Muscle layer of colon (tissue), 2 donors: Measurements from ENCODE around the gene XCL2.
A peak's percentile ranks its signal among the peaks of the same experiment; 100 is the strongest.

Experiments used
- H3K27ac ChIP-seq: one replicate; pipeline ENCODE4 v1.7.0; 2013; ENCODE audit warnings: low read depth, mild to moderate bottlenecking, low read length, moderate library complexity
- H3K27me3 ChIP-seq, 2 donors: one replicate each; pipeline ENCODE4 v1.7.0; 2013; ENCODE audit warnings: low read length in 2 of 2, mild to moderate bottlenecking in 2 of 2; ENCODE audit not compliant: insufficient read depth in 2 of 2, control insufficient read depth in 1 of 2
- H3K36me3 ChIP-seq: one replicate; pipeline ENCODE4 v1.7.0; 2013; ENCODE audit warnings: mild to moderate bottlenecking, low read length; ENCODE audit not compliant: insufficient read depth
- H3K4me1 ChIP-seq: one replicate; pipeline ENCODE4 v1.7.0; 2013; ENCODE audit warnings: mild to moderate bottlenecking, low read length; ENCODE audit not compliant: insufficient read depth
- H3K4me3 ChIP-seq, 2 donors: one replicate each; pipeline ENCODE4 v1.7.0; 2013; ENCODE audit warnings: low read length in 2 of 2, low read depth in 1 of 2, mild to moderate bottlenecking in 1 of 2, moderate library complexity in 1 of 2
- H3K9ac ChIP-seq: one replicate; pipeline ENCODE4 v1.7.0; 2013; ENCODE audit warnings: low read length
- H3K9me3 ChIP-seq: one replicate; pipeline ENCODE4 v1.7.0; 2013; ENCODE audit warnings: mild to moderate bottlenecking, low read length
- donor health status: abdominal sarcoma.
- donor health status: Adenocarcinoma of cecum.

XCL2 gene

DNA sequence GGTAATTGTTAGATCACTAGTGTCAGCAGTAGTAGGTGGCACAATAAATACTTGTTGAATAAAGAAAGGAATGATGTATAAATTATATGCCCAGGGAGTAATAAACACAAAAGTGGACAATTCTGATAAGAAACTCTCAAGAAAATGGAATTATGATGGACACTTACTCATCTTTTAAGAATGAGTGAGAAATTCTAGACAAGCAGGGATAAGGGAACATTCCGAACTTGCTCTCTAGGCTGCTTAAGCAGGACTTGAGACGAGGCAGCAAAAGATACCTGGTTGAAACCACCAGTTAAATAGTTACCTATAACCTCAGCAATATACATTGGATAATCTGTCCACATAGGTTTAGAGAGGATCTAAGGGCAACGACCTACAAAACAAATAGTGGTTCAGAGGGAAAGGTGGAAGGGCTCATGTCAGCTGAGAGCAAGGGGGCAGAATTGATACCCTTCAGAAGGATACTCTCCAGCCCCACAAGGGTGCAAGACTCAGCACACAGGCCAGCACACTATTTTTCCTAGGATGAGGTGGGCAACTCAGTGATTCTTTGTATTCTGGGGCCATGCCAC lies 46.3 kb downstream of the XCL2 start:
- no peak overlapping the region for H3K9ac ChIP-seq
- H3K4me1 ChIP-seq: peaks cover 69% of the 10 kb centered on the region
- no peaks in the 10 kb centered on the region for H3K27me3 ChIP-seq
- H3K9me3 ChIP-seq: no peaks in the 10 kb centered on the region
- H3K4me3 ChIP-seq: no peak overlapping the region
- H3K36me3 ChIP-seq: no peaks in the 10 kb centered on the region
- H3K27ac ChIP-seq: peak overlapping the region; percentile 53

- H3K4me1 ChIP-seq: peaks cover 73% of the 10 kb centered on the region
- no peak overlapping the region for H3K4me3 ChIP-seq
- no peaks in the 10 kb centered on the region for H3K27me3 ChIP-seq
- H3K9ac ChIP-seq: no peak overlapping the region
- H3K27ac ChIP-seq: peak overlapping the region; percentile 61
- no peaks in the 10 kb centered on the region for H3K9me3 ChIP-seq
- no peaks in the 10 kb centered on the region for H3K36me3 ChIP-seq
Observed at GRCh38 chr1:168491527-168492164, 52.2 kb downstream of the XCL2 start.
